ENCODE data around the gene SWAP70. TPM values are rescaled to one million over a fixed set of nuclear protein-coding genes. Genes with fewer than 3 reads are reported as not detected.

Gene SWAP70
- total and polyA plus RNA-seq, 2 of the 8 experiments (the other 6 are each of a cell fraction or from before 2014, with no cell fraction given): 14.8 to 37.5 TPM

DNA sequence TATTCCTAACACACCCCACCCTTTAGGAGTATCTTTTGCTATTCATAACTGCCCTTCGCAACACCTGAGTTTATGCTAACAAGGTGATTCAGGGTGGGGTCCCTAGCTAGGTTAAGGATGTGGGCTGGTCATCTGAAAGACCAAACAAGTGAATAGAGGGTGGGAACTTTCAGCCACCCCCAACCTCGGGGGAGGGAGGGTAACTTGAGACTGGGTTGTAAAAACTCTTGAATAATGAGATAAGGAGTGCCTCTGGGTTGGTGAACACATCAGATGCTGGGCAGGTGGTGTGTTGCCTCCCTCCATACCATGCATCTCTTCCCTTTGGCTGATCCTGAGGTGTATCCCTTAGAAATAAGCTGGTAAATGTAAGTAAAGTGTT lies 111.5 kb downstream of the SWAP70 start (continued):
- TF ChIP-seq, protein P1, sequence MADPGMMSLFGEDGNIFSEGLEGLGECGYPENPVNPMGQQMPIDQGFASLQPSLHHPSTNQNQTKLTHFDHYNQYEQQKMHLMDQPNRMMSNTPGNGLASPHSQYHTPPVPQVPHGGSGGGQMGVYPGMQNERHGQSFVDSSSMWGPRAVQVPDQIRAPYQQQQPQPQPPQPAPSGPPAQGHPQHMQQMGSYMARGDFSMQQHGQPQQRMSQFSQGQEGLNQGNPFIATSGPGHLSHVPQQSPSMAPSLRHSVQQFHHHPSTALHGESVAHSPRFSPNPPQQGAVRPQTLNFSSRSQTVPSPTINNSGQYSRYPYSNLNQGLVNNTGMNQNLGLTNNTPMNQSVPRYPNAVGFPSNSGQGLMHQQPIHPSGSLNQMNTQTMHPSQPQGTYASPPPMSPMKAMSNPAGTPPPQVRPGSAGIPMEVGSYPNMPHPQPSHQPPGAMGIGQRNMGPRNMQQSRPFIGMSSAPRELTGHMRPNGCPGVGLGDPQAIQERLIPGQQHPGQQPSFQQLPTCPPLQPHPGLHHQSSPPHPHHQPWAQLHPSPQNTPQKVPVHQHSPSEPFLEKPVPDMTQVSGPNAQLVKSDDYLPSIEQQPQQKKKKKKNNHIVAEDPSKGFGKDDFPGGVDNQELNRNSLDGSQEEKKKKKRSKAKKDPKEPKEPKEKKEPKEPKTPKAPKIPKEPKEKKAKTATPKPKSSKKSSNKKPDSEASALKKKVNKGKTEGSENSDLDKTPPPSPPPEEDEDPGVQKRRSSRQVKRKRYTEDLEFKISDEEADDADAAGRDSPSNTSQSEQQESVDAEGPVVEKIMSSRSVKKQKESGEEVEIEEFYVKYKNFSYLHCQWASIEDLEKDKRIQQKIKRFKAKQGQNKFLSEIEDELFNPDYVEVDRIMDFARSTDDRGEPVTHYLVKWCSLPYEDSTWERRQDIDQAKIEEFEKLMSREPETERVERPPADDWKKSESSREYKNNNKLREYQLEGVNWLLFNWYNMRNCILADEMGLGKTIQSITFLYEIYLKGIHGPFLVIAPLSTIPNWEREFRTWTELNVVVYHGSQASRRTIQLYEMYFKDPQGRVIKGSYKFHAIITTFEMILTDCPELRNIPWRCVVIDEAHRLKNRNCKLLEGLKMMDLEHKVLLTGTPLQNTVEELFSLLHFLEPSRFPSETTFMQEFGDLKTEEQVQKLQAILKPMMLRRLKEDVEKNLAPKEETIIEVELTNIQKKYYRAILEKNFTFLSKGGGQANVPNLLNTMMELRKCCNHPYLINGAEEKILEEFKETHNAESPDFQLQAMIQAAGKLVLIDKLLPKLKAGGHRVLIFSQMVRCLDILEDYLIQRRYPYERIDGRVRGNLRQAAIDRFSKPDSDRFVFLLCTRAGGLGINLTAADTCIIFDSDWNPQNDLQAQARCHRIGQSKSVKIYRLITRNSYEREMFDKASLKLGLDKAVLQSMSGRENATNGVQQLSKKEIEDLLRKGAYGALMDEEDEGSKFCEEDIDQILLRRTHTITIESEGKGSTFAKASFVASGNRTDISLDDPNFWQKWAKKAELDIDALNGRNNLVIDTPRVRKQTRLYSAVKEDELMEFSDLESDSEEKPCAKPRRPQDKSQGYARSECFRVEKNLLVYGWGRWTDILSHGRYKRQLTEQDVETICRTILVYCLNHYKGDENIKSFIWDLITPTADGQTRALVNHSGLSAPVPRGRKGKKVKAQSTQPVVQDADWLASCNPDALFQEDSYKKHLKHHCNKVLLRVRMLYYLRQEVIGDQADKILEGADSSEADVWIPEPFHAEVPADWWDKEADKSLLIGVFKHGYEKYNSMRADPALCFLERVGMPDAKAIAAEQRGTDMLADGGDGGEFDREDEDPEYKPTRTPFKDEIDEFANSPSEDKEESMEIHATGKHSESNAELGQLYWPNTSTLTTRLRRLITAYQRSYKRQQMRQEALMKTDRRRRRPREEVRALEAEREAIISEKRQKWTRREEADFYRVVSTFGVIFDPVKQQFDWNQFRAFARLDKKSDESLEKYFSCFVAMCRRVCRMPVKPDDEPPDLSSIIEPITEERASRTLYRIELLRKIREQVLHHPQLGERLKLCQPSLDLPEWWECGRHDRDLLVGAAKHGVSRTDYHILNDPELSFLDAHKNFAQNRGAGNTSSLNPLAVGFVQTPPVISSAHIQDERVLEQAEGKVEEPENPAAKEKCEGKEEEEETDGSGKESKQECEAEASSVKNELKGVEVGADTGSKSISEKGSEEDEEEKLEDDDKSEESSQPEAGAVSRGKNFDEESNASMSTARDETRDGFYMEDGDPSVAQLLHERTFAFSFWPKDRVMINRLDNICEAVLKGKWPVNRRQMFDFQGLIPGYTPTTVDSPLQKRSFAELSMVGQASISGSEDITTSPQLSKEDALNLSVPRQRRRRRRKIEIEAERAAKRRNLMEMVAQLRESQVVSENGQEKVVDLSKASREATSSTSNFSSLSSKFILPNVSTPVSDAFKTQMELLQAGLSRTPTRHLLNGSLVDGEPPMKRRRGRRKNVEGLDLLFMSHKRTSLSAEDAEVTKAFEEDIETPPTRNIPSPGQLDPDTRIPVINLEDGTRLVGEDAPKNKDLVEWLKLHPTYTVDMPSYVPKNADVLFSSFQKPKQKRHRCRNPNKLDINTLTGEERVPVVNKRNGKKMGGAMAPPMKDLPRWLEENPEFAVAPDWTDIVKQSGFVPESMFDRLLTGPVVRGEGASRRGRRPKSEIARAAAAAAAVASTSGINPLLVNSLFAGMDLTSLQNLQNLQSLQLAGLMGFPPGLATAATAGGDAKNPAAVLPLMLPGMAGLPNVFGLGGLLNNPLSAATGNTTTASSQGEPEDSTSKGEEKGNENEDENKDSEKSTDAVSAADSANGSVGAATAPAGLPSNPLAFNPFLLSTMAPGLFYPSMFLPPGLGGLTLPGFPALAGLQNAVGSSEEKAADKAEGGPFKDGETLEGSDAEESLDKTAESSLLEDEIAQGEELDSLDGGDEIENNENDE (IDR thresholded peaks at IDR 0.05; ENCODE audit: insufficient replicate concordance, low read length): no peak
